Mammary epithelial cell (primary cell): ENCODE results near the gene CBY3.

Source experiments
- EZH2 ChIP-seq: IDR thresholded peaks from 2 replicates; pipeline ENCODE4 v1.6.1; 2012; ENCODE audit warnings: low read length, inconsistent platforms, borderline replicate concordance
- TF ChIP-seq, protein P1 (sequence below), 2 donors: IDR thresholded peaks in 1 of 2; conservative IDR thresholded peaks in 1 of 2; 2 replicates each; pipeline ENCODE4 v1.5.1; 2011 to 2012; ENCODE audit warnings: inconsistent platforms in 2 of 2, low read length in 2 of 2, mild to moderate bottlenecking in 2 of 2, control low read depth in 1 of 2, low read depth in 1 of 2; ENCODE audit not compliant: insufficient read depth in 1 of 2; ENCODE audit errors: extremely low read depth in 1 of 2

DNA sequence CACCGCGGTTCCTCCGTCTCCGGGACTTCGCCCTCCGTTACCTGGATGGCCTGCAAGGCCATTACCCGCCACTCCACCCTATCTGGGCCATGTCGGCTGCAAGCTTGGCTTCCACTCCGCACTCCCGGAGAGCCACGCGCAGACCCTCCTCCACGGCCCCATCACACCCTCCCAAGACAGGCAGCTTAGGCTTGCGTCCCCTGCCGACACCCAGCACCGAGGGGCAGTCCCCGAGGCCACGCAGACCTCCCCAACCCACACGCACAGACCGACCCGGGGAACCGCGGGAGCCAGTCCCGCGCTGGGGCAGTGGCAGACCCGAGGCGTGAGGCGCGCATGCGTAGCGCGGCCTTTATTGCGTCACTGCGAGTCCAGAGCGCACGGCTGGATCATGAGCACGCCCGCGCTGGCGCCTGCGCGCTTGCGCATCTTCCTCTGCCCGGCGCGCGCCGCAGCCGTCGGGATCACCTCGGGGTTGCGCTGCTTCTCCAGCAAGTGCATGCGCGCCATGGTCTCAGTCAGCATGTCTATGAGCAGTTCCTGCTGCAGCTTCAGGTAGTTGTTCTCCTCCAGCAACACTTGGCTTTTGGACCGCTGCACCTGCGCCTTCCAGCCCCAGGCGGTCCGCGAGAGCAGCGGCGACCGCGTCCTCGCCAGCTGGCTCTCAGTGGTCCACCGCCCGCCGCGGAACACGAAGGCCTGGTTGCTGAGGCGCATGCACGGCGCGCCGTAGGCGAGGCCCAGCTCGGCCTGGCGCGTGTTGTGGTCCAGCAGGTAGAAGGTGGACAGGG, 2.4 kb downstream of the CBY3 start:
- TF ChIP-seq, protein P1, sequence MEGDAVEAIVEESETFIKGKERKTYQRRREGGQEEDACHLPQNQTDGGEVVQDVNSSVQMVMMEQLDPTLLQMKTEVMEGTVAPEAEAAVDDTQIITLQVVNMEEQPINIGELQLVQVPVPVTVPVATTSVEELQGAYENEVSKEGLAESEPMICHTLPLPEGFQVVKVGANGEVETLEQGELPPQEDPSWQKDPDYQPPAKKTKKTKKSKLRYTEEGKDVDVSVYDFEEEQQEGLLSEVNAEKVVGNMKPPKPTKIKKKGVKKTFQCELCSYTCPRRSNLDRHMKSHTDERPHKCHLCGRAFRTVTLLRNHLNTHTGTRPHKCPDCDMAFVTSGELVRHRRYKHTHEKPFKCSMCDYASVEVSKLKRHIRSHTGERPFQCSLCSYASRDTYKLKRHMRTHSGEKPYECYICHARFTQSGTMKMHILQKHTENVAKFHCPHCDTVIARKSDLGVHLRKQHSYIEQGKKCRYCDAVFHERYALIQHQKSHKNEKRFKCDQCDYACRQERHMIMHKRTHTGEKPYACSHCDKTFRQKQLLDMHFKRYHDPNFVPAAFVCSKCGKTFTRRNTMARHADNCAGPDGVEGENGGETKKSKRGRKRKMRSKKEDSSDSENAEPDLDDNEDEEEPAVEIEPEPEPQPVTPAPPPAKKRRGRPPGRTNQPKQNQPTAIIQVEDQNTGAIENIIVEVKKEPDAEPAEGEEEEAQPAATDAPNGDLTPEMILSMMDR (conservative IDR thresholded peaks at IDR 0.05 in 1 of 2, IDR thresholded peaks at IDR 0.05 in 1 of 2; ENCODE audit: extremely low read depth in 1 of 2, insufficient read depth in 1 of 2, low read depth in 1 of 2, low read length in 2 of 2): peak in 1 of 2 donors; percentile 13
- TF ChIP-seq EZH2: no peak
